Stimulated activated naive CD8-positive, alpha-beta T cell treated with anti-CD3 and anti-CD28 coated beads, Interleukin-15, amount 100 ng/mL, for 72 hours (primary cell): ENCODE measurements around the gene MEGF10.

ENCODE experiments used
- ATAC-seq: fragments of 150-1000 bp; cut with Tn5 transposase; 2 replicates; pipeline ENCODE4 v1.10.0; 2021; ENCODE audit warnings: mild to moderate bottlenecking, moderate library complexity
- DNase-seq, 2 donors: peaks; one replicate each; pipeline ENCODE4 v3.0.0; 2021 to 2022
- H3K27ac Mint-ChIP-seq, 2 donors: one replicate each; pipeline ENCODE4 v1.8.0; 2022; ENCODE audit warnings: mild to moderate bottlenecking in 2 of 2, mixed read lengths in 2 of 2, moderate library complexity in 2 of 2
- H3K27me3 Mint-ChIP-seq: one replicate; pipeline ENCODE4 v1.8.0; 2022; ENCODE audit warnings: mixed read lengths
- H3K4me1 Mint-ChIP-seq: one replicate; pipeline ENCODE4 v1.8.0; 2022; ENCODE audit warnings: mild to moderate bottlenecking, mixed read lengths
- H3K4me3 Mint-ChIP-seq, 2 donors: one replicate each; pipeline ENCODE4 v1.8.0; 2022; ENCODE audit warnings: mild to moderate bottlenecking in 2 of 2, mixed read lengths in 2 of 2, moderate library complexity in 1 of 2
- H3K9me3 Mint-ChIP-seq, 2 donors: one replicate each; pipeline ENCODE4 v1.8.0; 2022; ENCODE audit warnings: mixed read lengths in 2 of 2

MEGF10 gene

GRCh38 chr5:127367946-127368465, 77.4 kb downstream of the MEGF10 start:
- H3K4me1 Mint-ChIP-seq, result no peaks in the 10 kb centered on the region
- H3K9me3 Mint-ChIP-seq, result no peaks in the 10 kb centered on the region
- H3K4me3 Mint-ChIP-seq, result no peak overlapping the region
- peaks cover 14% of the 10 kb centered on the region for H3K27me3 Mint-ChIP-seq
- DNase-seq, result no peak
- no peak overlapping the region for H3K27ac Mint-ChIP-seq
- ATAC-seq, result no peak

GRCh38 chr5:127369796-127370195, 79.2 kb downstream of the MEGF10 start:
- no peak overlapping the region for H3K27ac Mint-ChIP-seq
- DNase-seq (no peak), ATAC-seq (no peak)
- no peaks in the 10 kb centered on the region for H3K4me1 Mint-ChIP-seq
- no peak overlapping the region for H3K4me3 Mint-ChIP-seq
- no peaks in the 10 kb centered on the region for H3K9me3 Mint-ChIP-seq
- peaks cover 14% of the 10 kb centered on the region for H3K27me3 Mint-ChIP-seq

- peaks cover 12% of the 10 kb centered on the region for H3K27me3 Mint-ChIP-seq
- no peak overlapping the region for H3K4me3 Mint-ChIP-seq
- ATAC-seq (no peak), DNase-seq (no peak)
- H3K9me3 Mint-ChIP-seq, result no peaks in the 10 kb centered on the region
- H3K4me1 Mint-ChIP-seq, result no peaks in the 10 kb centered on the region
- no peak overlapping the region for H3K27ac Mint-ChIP-seq
Measured at GRCh38 chr5:127370631-127371030, 80.0 kb downstream of the MEGF10 start.

GRCh38 chr5:127373858-127374491, 83.4 kb downstream of the MEGF10 start:
- H3K27me3 Mint-ChIP-seq, result peaks cover 5% of the 10 kb centered on the region
- DNase-seq (no peak), ATAC-seq (no peak)
- no peak overlapping the region for H3K27ac Mint-ChIP-seq
- no peak overlapping the region for H3K4me3 Mint-ChIP-seq
- no peaks in the 10 kb centered on the region for H3K9me3 Mint-ChIP-seq
- H3K4me1 Mint-ChIP-seq, result no peaks in the 10 kb centered on the region

GRCh38 chr5:127375124-127375523, 84.5 kb downstream of the MEGF10 start:
- ATAC-seq (no peak), DNase-seq (no peak)
- H3K27ac Mint-ChIP-seq, result no peak overlapping the region
- H3K27me3 Mint-ChIP-seq, result peaks cover 5% of the 10 kb centered on the region
- H3K4me3 Mint-ChIP-seq, result no peak overlapping the region
- H3K9me3 Mint-ChIP-seq, result no peaks in the 10 kb centered on the region
- no peaks in the 10 kb centered on the region for H3K4me1 Mint-ChIP-seq

GRCh38 chr5:127375544-127376091, 85.0 kb downstream of the MEGF10 start:
- Mint-ChIP-seq H3K27me3 (peaks cover 5% of the 10 kb centered on the region), H3K9me3 (no peaks in the 10 kb centered on the region), H3K27ac (no peak overlapping the region), H3K4me1 (no peaks in the 10 kb centered on the region), H3K4me3 (no peak overlapping the region)
- ATAC-seq (no peak), DNase-seq (no peak)

GRCh38 chr5:127377651-127378050, 87.1 kb downstream of the MEGF10 start:
- no peaks in the 10 kb centered on the region for H3K4me1 Mint-ChIP-seq
- no peak overlapping the region for H3K4me3 Mint-ChIP-seq
- H3K9me3 Mint-ChIP-seq, result no peaks in the 10 kb centered on the region
- H3K27ac Mint-ChIP-seq, result no peak overlapping the region
- peaks cover 2% of the 10 kb centered on the region for H3K27me3 Mint-ChIP-seq
- DNase-seq (no peak), ATAC-seq (no peak)

GRCh38 chr5:127385936-127386335, 95.3 kb downstream of the MEGF10 start:
- Mint-ChIP-seq H3K9me3 (no peaks in the 10 kb centered on the region), H3K4me3 (no peak overlapping the region), H3K27ac (peak overlapping the region in 1 of 2 donors; percentile 68), H3K27me3 (no peaks in the 10 kb centered on the region), H3K4me1 (no peaks in the 10 kb centered on the region)
- no peak for DNase-seq
- no peak for ATAC-seq

GRCh38 chr5:127386557-127386956, 96.0 kb downstream of the MEGF10 start:
- no peaks in the 10 kb centered on the region for H3K27me3 Mint-ChIP-seq

GRCh38 chr5:127389601-127390000, 99.0 kb downstream of the MEGF10 start:
- Mint-ChIP-seq H3K4me1 (no peaks in the 10 kb centered on the region), H3K27me3 (no peaks in the 10 kb centered on the region), H3K9me3 (no peaks in the 10 kb centered on the region), H3K27ac (no peak overlapping the region), H3K4me3 (no peak overlapping the region)
- no peak for ATAC-seq
- DNase-seq, result no peak

More at GRCh38 chr5:127386557-127386956, 96.0 kb downstream of the MEGF10 start:
- no peaks in the 10 kb centered on the region for H3K4me1 Mint-ChIP-seq
- no peak for DNase-seq
- no peak for ATAC-seq
- H3K4me3 Mint-ChIP-seq, result no peak overlapping the region
- no peak overlapping the region for H3K27ac Mint-ChIP-seq
- H3K9me3 Mint-ChIP-seq, result no peaks in the 10 kb centered on the region

- H3K27me3 Mint-ChIP-seq, result peaks cover 16% of the 10 kb centered on the region
- no peaks in the 10 kb centered on the region for H3K9me3 Mint-ChIP-seq
- ATAC-seq, result no peak
Measured at GRCh38 chr5:127392762-127393161, 102.2 kb downstream of the MEGF10 start.

GRCh38 chr5:127396490-127397155, 106.0 kb downstream of the MEGF10 start:
- Mint-ChIP-seq H3K4me1 (no peaks in the 10 kb centered on the region), H3K27ac (peak overlapping the region in 1 of 2 donors; percentile 23), H3K4me3 (no peak overlapping the region), H3K9me3 (no peaks in the 10 kb centered on the region), H3K27me3 (peaks cover 16% of the 10 kb centered on the region)
- DNase-seq (no peak), ATAC-seq (no peak)

More at GRCh38 chr5:127392762-127393161, 102.2 kb downstream of the MEGF10 start:
- no peak overlapping the region for H3K4me3 Mint-ChIP-seq
- no peak overlapping the region for H3K27ac Mint-ChIP-seq
- no peak for DNase-seq
- no peaks in the 10 kb centered on the region for H3K4me1 Mint-ChIP-seq

GRCh38 chr5:127398508-127398907, 107.9 kb downstream of the MEGF10 start:
- ATAC-seq, result no peak

GRCh38 chr5:127399068-127399467, 108.5 kb downstream of the MEGF10 start:
- no peak overlapping the region for H3K4me3 Mint-ChIP-seq

More at GRCh38 chr5:127398508-127398907, 107.9 kb downstream of the MEGF10 start:
- DNase-seq, result no peak
- H3K27ac Mint-ChIP-seq, result no peak overlapping the region
- no peak overlapping the region for H3K4me3 Mint-ChIP-seq
- H3K27me3 Mint-ChIP-seq, result peaks cover 24% of the 10 kb centered on the region
- H3K9me3 Mint-ChIP-seq, result no peaks in the 10 kb centered on the region
- H3K4me1 Mint-ChIP-seq, result no peaks in the 10 kb centered on the region

GRCh38 chr5:127400539-127400938, 109.9 kb downstream of the MEGF10 start:
- ATAC-seq (no peak), DNase-seq (no peak)
- no peak overlapping the region for H3K27ac Mint-ChIP-seq
- no peak overlapping the region for H3K4me3 Mint-ChIP-seq
- H3K4me1 Mint-ChIP-seq, result no peaks in the 10 kb centered on the region
- H3K27me3 Mint-ChIP-seq, result peaks cover 24% of the 10 kb centered on the region
- no peaks in the 10 kb centered on the region for H3K9me3 Mint-ChIP-seq

More at GRCh38 chr5:127399068-127399467, 108.5 kb downstream of the MEGF10 start:
- Mint-ChIP-seq H3K9me3 (no peaks in the 10 kb centered on the region), H3K4me1 (no peaks in the 10 kb centered on the region), H3K27me3 (peaks cover 24% of the 10 kb centered on the region), H3K27ac (no peak overlapping the region)
- ATAC-seq, result no peak
- DNase-seq, result no peak
